ENCODE measurements around the gene VASN.

GRCh38 chr16:4339909-4340308, 31.7 kb upstream of the VASN start:
- TF ChIP-seq CTCF (IDR thresholded peaks at IDR 0.05) (no peak), POLR2A (IDR thresholded peaks at IDR 0.05) (no peak)

All from body of pancreas (tissue), 4 donors.